Measurements from ENCODE around the gene TMOD2. TPM values are rescaled to one million over a fixed set of nuclear protein-coding genes. Genes with fewer than 3 reads are reported as not detected.

Gene TMOD2
- total RNA-seq, 1 donor from 2014 or later: 1.9 TPM

DNA sequence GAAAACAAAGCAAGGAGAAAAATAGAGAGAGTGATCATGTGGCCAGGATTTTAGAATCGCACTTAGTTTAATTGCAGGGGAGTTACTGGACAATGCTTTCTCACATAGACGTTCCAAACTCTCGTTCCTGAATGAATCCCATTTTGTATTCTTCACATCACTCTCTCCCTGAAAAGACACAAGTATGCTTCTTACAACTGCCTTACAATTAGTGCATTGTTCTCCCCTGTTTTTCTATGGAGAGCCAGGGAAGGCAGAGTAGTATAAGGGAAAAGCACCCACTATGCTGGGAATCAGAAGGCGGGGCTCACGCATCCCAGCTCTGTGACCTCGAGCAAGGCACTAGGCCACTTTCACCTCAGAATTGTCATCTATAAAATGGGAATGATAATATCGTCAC, 14.4 kb downstream of the TMOD2 start:
- H3K4me3 ChIP-seq: no peak overlapping the region
- peaks cover 6% of the 10 kb centered on the region for H3K4me1 ChIP-seq
- no peak overlapping the region for H3K27ac ChIP-seq
- no peak overlapping the region for H3K27ac Mint-ChIP-seq
- no peaks in the 10 kb centered on the region for H3F3A ChIP-seq (ENCODE audit: low read depth)
- no peaks in the 10 kb centered on the region for H3K9me3 Mint-ChIP-seq
- DNase-seq (ENCODE audit: low spot score): peak; percentile 9
- no peaks in the 10 kb centered on the region for H3K36me3 Mint-ChIP-seq
- H3K9me3 ChIP-seq (ENCODE audit: low read depth): no peaks in the 10 kb centered on the region
- H3K9ac ChIP-seq: no peak overlapping the region
- H3K4me3 Mint-ChIP-seq: no peak overlapping the region
- H2AFZ ChIP-seq (replicated peaks): no peak overlapping the region
- no peaks in the 10 kb centered on the region for H4K20me1 ChIP-seq (ENCODE audit: low read depth)
- H3K27me3 Mint-ChIP-seq (ENCODE audit: insufficient read depth, low read depth): no peaks in the 10 kb centered on the region
- H3K4me2 ChIP-seq: no peak overlapping the region
- no peaks in the 10 kb centered on the region for H3K36me3 ChIP-seq
- no peaks in the 10 kb centered on the region for H3K27me3 ChIP-seq
- no peaks in the 10 kb centered on the region for H3K79me2 ChIP-seq (ENCODE audit: low read depth)
- TF ChIP-seq EZH2 (IDR thresholded peaks at IDR 0.05) (no peak), EZH2phosphoT487 (IDR thresholded peaks at IDR 0.05) (no peak)
- TF ChIP-seq, protein P1, sequence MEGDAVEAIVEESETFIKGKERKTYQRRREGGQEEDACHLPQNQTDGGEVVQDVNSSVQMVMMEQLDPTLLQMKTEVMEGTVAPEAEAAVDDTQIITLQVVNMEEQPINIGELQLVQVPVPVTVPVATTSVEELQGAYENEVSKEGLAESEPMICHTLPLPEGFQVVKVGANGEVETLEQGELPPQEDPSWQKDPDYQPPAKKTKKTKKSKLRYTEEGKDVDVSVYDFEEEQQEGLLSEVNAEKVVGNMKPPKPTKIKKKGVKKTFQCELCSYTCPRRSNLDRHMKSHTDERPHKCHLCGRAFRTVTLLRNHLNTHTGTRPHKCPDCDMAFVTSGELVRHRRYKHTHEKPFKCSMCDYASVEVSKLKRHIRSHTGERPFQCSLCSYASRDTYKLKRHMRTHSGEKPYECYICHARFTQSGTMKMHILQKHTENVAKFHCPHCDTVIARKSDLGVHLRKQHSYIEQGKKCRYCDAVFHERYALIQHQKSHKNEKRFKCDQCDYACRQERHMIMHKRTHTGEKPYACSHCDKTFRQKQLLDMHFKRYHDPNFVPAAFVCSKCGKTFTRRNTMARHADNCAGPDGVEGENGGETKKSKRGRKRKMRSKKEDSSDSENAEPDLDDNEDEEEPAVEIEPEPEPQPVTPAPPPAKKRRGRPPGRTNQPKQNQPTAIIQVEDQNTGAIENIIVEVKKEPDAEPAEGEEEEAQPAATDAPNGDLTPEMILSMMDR (IDR thresholded peaks at IDR 0.05): no peak
- H3K4me1 Mint-ChIP-seq: no peaks in the 10 kb centered on the region

GRCh38 chr15:51766341-51766740, 14.9 kb downstream of the TMOD2 start:
- H3K36me3 Mint-ChIP-seq: no peaks in the 10 kb centered on the region
- H3K9me3 ChIP-seq (ENCODE audit: low read depth): no peaks in the 10 kb centered on the region
- H3K4me1 ChIP-seq: peaks cover 6% of the 10 kb centered on the region
- no peaks in the 10 kb centered on the region for H3K9me3 Mint-ChIP-seq
- H3K4me3 Mint-ChIP-seq: no peak overlapping the region
- TF ChIP-seq EZH2 (IDR thresholded peaks at IDR 0.05): no peak
- TF ChIP-seq EZH2phosphoT487 (IDR thresholded peaks at IDR 0.05): no peak
- no peaks in the 10 kb centered on the region for H3K79me2 ChIP-seq (ENCODE audit: low read depth)
- no peaks in the 10 kb centered on the region for H3F3A ChIP-seq (ENCODE audit: low read depth)
- H3K27me3 Mint-ChIP-seq (ENCODE audit: insufficient read depth, low read depth): no peaks in the 10 kb centered on the region
- H2AFZ ChIP-seq (replicated peaks): no peak overlapping the region
- H3K4me3 ChIP-seq: no peak overlapping the region
- no peaks in the 10 kb centered on the region for H3K27me3 ChIP-seq
- no peaks in the 10 kb centered on the region for H3K4me1 Mint-ChIP-seq
- H3K9ac ChIP-seq: no peak overlapping the region
- H3K36me3 ChIP-seq: no peaks in the 10 kb centered on the region
- DNase-seq (ENCODE audit: low spot score): no peak
- no peak overlapping the region for H3K27ac Mint-ChIP-seq
- no peak overlapping the region for H3K27ac ChIP-seq
- no peaks in the 10 kb centered on the region for H4K20me1 ChIP-seq (ENCODE audit: low read depth)
- no peak overlapping the region for H3K4me2 ChIP-seq

GRCh38 chr15:51768018-51768417, 16.6 kb downstream of the TMOD2 start:
- peaks cover 6% of the 10 kb centered on the region for H3K4me1 ChIP-seq
- H2AFZ ChIP-seq (replicated peaks): no peak overlapping the region
- H3K9ac ChIP-seq: no peak overlapping the region
- no peaks in the 10 kb centered on the region for H3K9me3 ChIP-seq (ENCODE audit: low read depth)
- Mint-ChIP-seq H3K27me3 (ENCODE audit: insufficient read depth, low read depth) (no peaks in the 10 kb centered on the region), H3K36me3 (peaks cover 2% of the 10 kb centered on the region), H3K4me1 (no peaks in the 10 kb centered on the region), H3K27ac (no peak overlapping the region), H3K4me3 (no peak overlapping the region), H3K9me3 (no peaks in the 10 kb centered on the region)
- no peak for TF ChIP-seq EZH2 (IDR thresholded peaks at IDR 0.05)
- TF ChIP-seq, protein P1 (IDR thresholded peaks at IDR 0.05): no peak
- TF ChIP-seq EZH2phosphoT487 (IDR thresholded peaks at IDR 0.05): no peak
- no peaks in the 10 kb centered on the region for H3K27me3 ChIP-seq
- H3K4me3 ChIP-seq: no peak overlapping the region
- H3F3A ChIP-seq (ENCODE audit: low read depth): no peaks in the 10 kb centered on the region
- H4K20me1 ChIP-seq (ENCODE audit: low read depth): no peaks in the 10 kb centered on the region
- H3K36me3 ChIP-seq: no peaks in the 10 kb centered on the region
- no peak overlapping the region for H3K4me2 ChIP-seq
- no peak overlapping the region for H3K27ac ChIP-seq
- no peaks in the 10 kb centered on the region for H3K79me2 ChIP-seq (ENCODE audit: low read depth)
- DNase-seq (ENCODE audit: low spot score): no peak

GRCh38 chr15:51770902-51771301, 19.5 kb downstream of the TMOD2 start:
- no peaks in the 10 kb centered on the region for H3K9me3 Mint-ChIP-seq
- H3K27me3 Mint-ChIP-seq (ENCODE audit: insufficient read depth, low read depth): peaks cover 3% of the 10 kb centered on the region
- no peak overlapping the region for H3K4me3 ChIP-seq
- no peak for TF ChIP-seq EZH2phosphoT487 (IDR thresholded peaks at IDR 0.05)
- TF ChIP-seq, protein P1 (IDR thresholded peaks at IDR 0.05): no peak
- no peak for TF ChIP-seq EZH2 (IDR thresholded peaks at IDR 0.05)
- H3K36me3 Mint-ChIP-seq: peaks cover 2% of the 10 kb centered on the region
- H3K27me3 ChIP-seq: no peaks in the 10 kb centered on the region
- H3K4me1 Mint-ChIP-seq: no peaks in the 10 kb centered on the region
- no peak overlapping the region for H3K27ac Mint-ChIP-seq
- H3K79me2 ChIP-seq (ENCODE audit: low read depth): no peaks in the 10 kb centered on the region
- H3K27ac ChIP-seq: no peak overlapping the region
- no peak overlapping the region for H3K9ac ChIP-seq
- H4K20me1 ChIP-seq (ENCODE audit: low read depth): no peaks in the 10 kb centered on the region
- no peak overlapping the region for H3K4me3 Mint-ChIP-seq
- H3K4me1 ChIP-seq: peaks cover 2% of the 10 kb centered on the region
- H2AFZ ChIP-seq (replicated peaks): no peak overlapping the region
- no peak overlapping the region for H3K4me2 ChIP-seq
- no peak for DNase-seq (ENCODE audit: low spot score)
- no peaks in the 10 kb centered on the region for H3F3A ChIP-seq (ENCODE audit: low read depth)
- no peaks in the 10 kb centered on the region for H3K9me3 ChIP-seq (ENCODE audit: low read depth)
- no peaks in the 10 kb centered on the region for H3K36me3 ChIP-seq
